ENCODE results near the gene TSPAN11. TPM values are rescaled to one million over a fixed set of nuclear protein-coding genes. Genes with fewer than 3 reads are reported as not detected.

The TSPAN11 gene
- total and polyA plus RNA-seq, 2 of the 8 experiments (the other 6 are each of a cell fraction or from before 2014, with no cell fraction given), result 3.9 to 8.2 TPM

DNA sequence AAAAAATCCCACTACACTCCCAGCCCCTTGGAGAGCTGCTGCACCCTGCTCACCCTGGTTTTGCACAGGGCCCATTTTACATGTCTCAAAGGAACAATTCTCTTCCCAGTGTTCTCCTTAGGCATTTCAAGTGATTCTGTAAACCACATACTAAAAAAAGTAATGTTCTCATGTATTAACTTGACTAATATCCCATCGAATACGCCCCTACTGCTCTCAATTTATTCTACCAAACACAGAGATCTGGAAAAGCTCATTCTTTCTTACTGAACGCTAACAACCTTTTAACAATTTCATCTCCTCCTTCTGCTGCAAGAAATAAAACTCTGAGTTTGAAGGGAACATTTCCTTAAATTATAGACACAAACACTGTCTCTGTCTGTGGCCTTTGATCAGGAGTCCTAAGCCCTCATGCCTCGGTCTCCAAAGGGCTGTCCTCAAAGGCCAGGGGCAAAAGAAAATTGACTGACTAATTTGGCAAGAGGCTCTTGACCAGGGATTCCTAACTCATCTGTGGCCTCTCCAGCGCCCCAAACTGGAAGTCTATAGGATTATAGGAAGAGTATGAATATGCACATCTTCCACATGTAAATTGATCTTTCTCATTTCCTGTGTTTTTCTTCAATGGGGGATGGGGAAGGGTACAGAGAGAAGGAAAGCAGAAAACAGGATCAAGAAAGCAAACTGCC lies 17.1 kb upstream of the TSPAN11 start:
- Histone ChIP-seq H3K23me2 (ENCODE audit: low read depth, low read length) (no peaks in the 10 kb centered on the region), H3K27ac (ENCODE audit: low read depth, low read length) (no peak overlapping the region), H3K4me2 (ENCODE audit: insufficient read depth in 1 of 2, low read depth in 2 of 2, low read length in 2 of 2) (no peak overlapping the region), H3K79me1 (ENCODE audit: low read depth, low read length) (no peaks in the 10 kb centered on the region), H3K4me1 (replicated peaks in 1 of 4; ENCODE audit: control insufficient read depth in 3 of 4, insufficient read depth in 4 of 4, low read length in 3 of 4) (peaks cover 0 to 4% (median 3%) of the 10 kb centered on the region in 4 experiments; a peak in 4 of 7 replicates), H3K14ac (ENCODE audit: insufficient read length) (no peak overlapping the region), H2AK5ac (ENCODE audit: low read depth, low read length) (no peak overlapping the region), H3K4me3 (ENCODE audit: extremely low read depth in 1 of 4, insufficient read depth in 2 of 4, low read depth in 3 of 4, low read length in 4 of 4) (no peak overlapping the region), H3K4ac (replicated peaks; ENCODE audit: insufficient read length, low read depth, low read length) (no peak overlapping the region), H4K5ac (ENCODE audit: insufficient read length, low read depth, low read length) (no peak overlapping the region), H2BK5ac (ENCODE audit: low read depth, low read length) (no peak overlapping the region), H3K56ac (replicated peaks; ENCODE audit: insufficient read length, low read depth, low read length) (no peak overlapping the region), H3K9ac (replicated peaks in 1 of 4; ENCODE audit: extremely low read depth in 1 of 4, low read depth in 3 of 4, low read length in 3 of 4) (no peak overlapping the region), H4K91ac (replicated peaks; ENCODE audit: insufficient read length, low read length) (no peak overlapping the region), H4K8ac (ENCODE audit: extremely low read depth, insufficient read depth, low read length) (no peak overlapping the region), H4K20me1 (replicated peaks in 1 of 2; ENCODE audit: control insufficient read depth in 1 of 2, insufficient read depth in 2 of 2, low read length in 2 of 2) (no peaks in the 10 kb centered on the region), H3K79me2 (ENCODE audit: control insufficient read depth in 1 of 2, insufficient read depth in 2 of 2, low read length in 2 of 2) (no peaks in the 10 kb centered on the region), H3K23ac (ENCODE audit: insufficient read length) (no peak overlapping the region), H2BK20ac (ENCODE audit: low read length) (no peak overlapping the region), H2AFZ (ENCODE audit: low read length) (0 out of 2 replicates have a peak overlapping the region, but pooled peaks have one; percentile 15), H3K18ac (ENCODE audit: extremely low read depth, low read length) (no peak overlapping the region), H2BK15ac (ENCODE audit: low read length) (no peak overlapping the region), H2BK120ac (replicated peaks; ENCODE audit: low read depth, low read length) (no peak overlapping the region), H3K9me3 (ENCODE audit: insufficient read depth in 2 of 2, low read depth in 1 of 2, low read length in 1 of 2) (no peaks in the 10 kb centered on the region), H3K36me3 (ENCODE audit: control insufficient read depth in 2 of 4, insufficient read depth in 4 of 4, low read length in 3 of 4) (no peaks in the 10 kb centered on the region), H3K27me3 (replicated peaks in 1 of 4; ENCODE audit: control insufficient read depth in 3 of 4, extremely low read depth in 1 of 4, insufficient read depth in 3 of 4, low read length in 3 of 4) (no peaks in the 10 kb centered on the region; a peak in 1 of 7 replicates), H2BK12ac (ENCODE audit: low read depth, low read length) (no peak overlapping the region)
- ChIA-PET CTCF (ENCODE audit: partially characterized antibody) (interaction anchor here (1.0 kb wide), 1 partner anchor 29 kb away, joined by 3 read pairs; no protein-coding TSS in a partner anchor), POLR2A (ENCODE audit: partially characterized antibody) (interaction anchor here (1.1 to 1.4 kb wide), 2 partner anchors 24 to 31 kb away, joined by 3 to 4 read pairs; no protein-coding TSS in a partner anchor)
- DNase-seq (ENCODE audit: low read depth in 1 of 2, low spot score in 2 of 2) (no peak), FAIRE-seq (no peak)
- WGBS, 2 experiments (ENCODE audit: extremely low coverage in 1 of 2, insufficient coverage in 1 of 2, insufficient read length in 1 of 2, insufficient replicate concordance in 2 of 2, low coverage in 1 of 2, low lambda C conversion rate in 2 of 2, missing lambda C conversion rate in 1 of 2), result 77% methylated on average over 5 of the region's 5 CpGs; no CpG with 5 or more reads in 1 of the 2 experiments
- TF ChIP-seq JUN (IDR thresholded peaks at IDR 0.05; ENCODE audit: low read depth, low read length) (no peak), CHD2 (IDR thresholded peaks at IDR 0.05; ENCODE audit: low read length) (no peak), RXRA (IDR thresholded peaks at IDR 0.05; ENCODE audit: insufficient read depth, low read depth, low read length) (no peak), CTBP2 (IDR thresholded peaks at IDR 0.05; ENCODE audit: borderline replicate concordance, insufficient read depth, insufficient read length, low read length) (no peak), ZNF274 (IDR thresholded peaks at IDR 0.05; ENCODE audit: borderline replicate concordance, extremely low read depth, low read length) (no peak), KDM1A (IDR thresholded peaks at IDR 0.05; ENCODE audit: borderline replicate concordance, low read length) (no peak), PHF8 (conservative IDR thresholded peaks at IDR 0.05; ENCODE audit: low read depth, low read length) (no peak), HDAC2 (IDR thresholded peaks at IDR 0.05; ENCODE audit: borderline replicate concordance in 1 of 2, low read depth in 2 of 2, low read length in 2 of 2) (no peak)
- TF ChIP-seq, protein P1, sequence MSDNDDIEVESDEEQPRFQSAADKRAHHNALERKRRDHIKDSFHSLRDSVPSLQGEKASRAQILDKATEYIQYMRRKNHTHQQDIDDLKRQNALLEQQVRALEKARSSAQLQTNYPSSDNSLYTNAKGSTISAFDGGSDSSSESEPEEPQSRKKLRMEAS (IDR thresholded peaks at IDR 0.05), result no peak

Measured in H1 (cell line).